GM18870 (cell line): ENCODE measurements around the gene ZNF511.
"Not testable (repeated sequence)": the region's sequence is repeated elsewhere in the genome, so short reads cannot be mapped to it uniquely, and the experiment has no call there.

Experiments
- ATAC-seq: cut with Tn5 transposase; IDR thresholded peaks from one replicate; pipeline ENCODE4 v1.9.1; 2021; ENCODE audit warnings: moderate library complexity; ENCODE audit not compliant: unreplicated experiment

ZNF511 gene

GRCh38 chr10:133312769-133313145 lies 4.0 kb downstream of the ZNF511 start:
- ATAC-seq, result no peak

- no peak for ATAC-seq
Measured at GRCh38 chr10:133313192-133313591, 4.5 kb downstream of the ZNF511 start.

GRCh38 chr10:133314911-133315310 lies 6.2 kb downstream of the ZNF511 start:
- no peak for ATAC-seq

- no peak for ATAC-seq
Measured at GRCh38 chr10:133315847-133316246, 7.1 kb downstream of the ZNF511 start.

- ATAC-seq, result no peak
Measured at GRCh38 chr10:133316266-133316665, 7.6 kb downstream of the ZNF511 start.

GRCh38 chr10:133316732-133317131 lies 8.0 kb downstream of the ZNF511 start:
- no peak for ATAC-seq

- no peak for ATAC-seq
Measured at GRCh38 chr10:133318494-133319127, 9.9 kb downstream of the ZNF511 start.

GRCh38 chr10:133320852-133321422 lies 12.2 kb downstream of the ZNF511 start:
- ATAC-seq, result not testable (repeated sequence)

GRCh38 chr10:133322064-133322709 lies 13.5 kb downstream of the ZNF511 start:
- ATAC-seq, result not testable (repeated sequence)

- ATAC-seq, result no peak
Measured at GRCh38 chr10:133324198-133324792, 15.6 kb downstream of the ZNF511 start.

- ATAC-seq, result no peak
Measured at GRCh38 chr10:133324857-133325260, 16.1 kb downstream of the ZNF511 start.

- ATAC-seq, result no peak
Measured at GRCh38 chr10:133325440-133326222, 16.9 kb downstream of the ZNF511 start.

GRCh38 chr10:133326223-133326551 lies 17.5 kb downstream of the ZNF511 start:
- no peak for ATAC-seq

GRCh38 chr10:133326745-133327650 lies 18.3 kb downstream of the ZNF511 start:
- ATAC-seq, result no peak

- ATAC-seq, result no peak
Measured at GRCh38 chr10:133327651-133328357, 19.1 kb downstream of the ZNF511 start.

GRCh38 chr10:133328358-133329343 lies 19.9 kb downstream of the ZNF511 start:
- no peak for ATAC-seq

GRCh38 chr10:133329491-133330202 lies 20.9 kb downstream of the ZNF511 start:
- peak; percentile 61 for ATAC-seq
